ENCODE measurements around the gene PLAAT4. TPM values are rescaled to one million over a fixed set of nuclear protein-coding genes. Genes with fewer than 3 reads are reported as not detected.

PLAAT4 gene
- total and polyA plus RNA-seq, 2 of the 13 experiments (the other 11 are each of a cell fraction or from before 2014, with no cell fraction given), result 0.71 to 1.00 TPM

DNA sequence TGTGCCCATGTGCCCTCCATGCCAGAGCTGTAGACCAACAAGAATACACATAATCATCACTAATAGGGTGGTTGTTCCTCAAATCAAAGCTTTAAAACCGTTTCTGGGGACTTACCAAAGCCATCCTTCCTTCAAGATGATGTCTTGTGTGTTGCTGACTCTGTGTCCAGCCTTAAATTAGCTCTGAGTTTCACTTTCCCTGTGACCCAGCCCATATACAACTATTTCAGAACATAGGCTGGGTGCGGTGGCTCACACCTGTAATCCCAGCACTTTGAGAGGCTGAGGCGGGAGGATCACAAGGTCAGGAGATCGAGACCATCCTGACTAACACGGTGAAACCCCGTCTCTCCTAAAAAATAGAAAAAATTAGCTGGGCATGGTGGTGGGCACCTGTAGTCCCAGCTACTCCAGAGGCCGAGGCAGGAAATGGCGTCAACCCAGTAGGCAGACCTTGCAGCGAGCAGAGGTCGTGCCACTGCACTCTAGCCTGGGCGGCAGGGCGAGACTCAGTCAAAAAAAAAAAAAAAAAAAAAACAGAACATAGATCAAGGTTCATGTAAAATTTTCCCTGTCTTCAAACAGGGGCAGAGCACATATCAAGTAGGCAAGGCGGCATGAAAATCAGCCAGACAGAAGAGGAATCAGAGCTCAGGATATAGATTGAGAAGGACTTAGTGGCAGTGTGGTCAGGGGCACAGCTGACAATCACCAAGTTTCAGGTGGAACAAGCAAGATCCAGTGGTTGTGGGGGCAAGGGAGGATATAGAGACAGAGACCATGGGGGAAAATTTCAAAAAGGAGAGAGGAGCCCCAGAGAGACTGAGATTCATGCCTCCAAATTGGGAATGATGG is 26.8 kb downstream of the PLAAT4 start, which contains the start of gene PLAAT2:
Gene PLAAT2, minus strand, starts transcription at position 179 of the 855 bp plus-strand sequence. Its CDS starts 55 bp downstream, at position 124.
- peak within 1 kb of the TSS; percentile 44; the same call in 1 of the 2 replicates for H3K4me2 ChIP-seq (ENCODE audit: low read depth, low read length)
- no peaks in the 10 kb centered on the region for H3K36me3 ChIP-seq (replicated peaks in 1 of 2; ENCODE audit: control insufficient read depth in 1 of 2, insufficient read depth in 2 of 2, low read length in 2 of 2)
- WGBS (ENCODE audit: low lambda C conversion rate), result 36% methylated on average over 13 of the region's 13 CpGs
- ChIA-PET CTCF (ENCODE audit: low intra/inter-chr PET ratio, low total read pairs) (no interaction called here), POLR2A (interaction anchor here (0.7 to 2.4 kb wide), 2 partner anchors 11 to 27 kb away, joined by 3 to 6 read pairs; partner anchors contain the start of gene PLAAT4)
- intact Hi-C loops (cut with micrococcal nuclease; ENCODE audit: unreplicated experiment) (no loop called here), in situ Hi-C loops (cut with HindIII; ENCODE audit: extremely low pct_ligation_motif_present, low pct_unique_long_range_greater_than_20kb) (no loop called here)
- H3K9ac ChIP-seq (ENCODE audit: insufficient read depth, low read depth, low read length), result no peak within 1 kb of the TSS
- DNase-seq (ENCODE audit: low spot score) (no peak), FAIRE-seq (no peak), ATAC-seq (peak; percentile 51)
- H4K20me1 ChIP-seq (ENCODE audit: insufficient read depth, low read length), result no peaks in the 10 kb centered on the region
- H3K9me3 ChIP-seq (ENCODE audit: low read length), result no peaks in the 10 kb centered on the region
- peaks cover 31% of the 10 kb centered on the region for H3K4me1 ChIP-seq (ENCODE audit: insufficient read depth, low read length)
- no peak within 1 kb of the TSS for H3K27ac ChIP-seq (ENCODE audit: extremely low read length, insufficient read depth, low read length)
- no peaks in the 10 kb centered on the region; a peak in 1 of 5 replicates for H3K27me3 ChIP-seq (ENCODE audit: control insufficient read depth in 1 of 2, insufficient read depth in 2 of 2, low read length in 2 of 2)
- TF ChIP-seq, protein P1, sequence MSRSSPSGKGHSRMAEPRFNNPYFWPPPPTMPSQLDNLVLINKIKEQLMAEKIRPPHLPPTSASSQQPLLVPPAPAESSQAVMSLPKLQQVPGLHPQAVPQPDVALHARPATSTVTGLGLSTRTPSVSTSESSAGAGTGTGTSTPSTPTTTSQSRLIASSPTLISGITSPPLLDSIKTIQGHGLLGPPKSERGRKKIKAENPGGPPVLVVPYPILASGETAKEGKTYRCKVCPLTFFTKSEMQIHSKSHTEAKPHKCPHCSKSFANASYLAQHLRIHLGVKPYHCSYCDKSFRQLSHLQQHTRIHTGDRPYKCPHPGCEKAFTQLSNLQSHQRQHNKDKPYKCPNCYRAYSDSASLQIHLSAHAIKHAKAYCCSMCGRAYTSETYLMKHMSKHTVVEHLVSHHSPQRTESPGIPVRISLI (CRISPR knock-in tag; IDR thresholded peaks at IDR 0.05; ENCODE audit: borderline replicate concordance), result peak; percentile 81; the same call in 1 of the 2 replicates
- no peak for TF ChIP-seq ZNF235 (CRISPR knock-in tag; IDR thresholded peaks at IDR 0.05; ENCODE audit: borderline replicate concordance)
- no peaks in the 10 kb centered on the region for H3K79me2 ChIP-seq (ENCODE audit: insufficient read depth, low read length)
- BruUV-seq (replicated peaks), result no TSS peak
- H3K4me3 ChIP-seq (replicated peaks in 1 of 3; ENCODE audit: insufficient read depth in 1 of 3, low read depth in 2 of 3, low read length in 3 of 3), result no peak within 1 kb of the TSS; a peak in 1 of 6 replicates
- no peak within 1 kb of the TSS for H2AFZ ChIP-seq (ENCODE audit: low read length)

DNA sequence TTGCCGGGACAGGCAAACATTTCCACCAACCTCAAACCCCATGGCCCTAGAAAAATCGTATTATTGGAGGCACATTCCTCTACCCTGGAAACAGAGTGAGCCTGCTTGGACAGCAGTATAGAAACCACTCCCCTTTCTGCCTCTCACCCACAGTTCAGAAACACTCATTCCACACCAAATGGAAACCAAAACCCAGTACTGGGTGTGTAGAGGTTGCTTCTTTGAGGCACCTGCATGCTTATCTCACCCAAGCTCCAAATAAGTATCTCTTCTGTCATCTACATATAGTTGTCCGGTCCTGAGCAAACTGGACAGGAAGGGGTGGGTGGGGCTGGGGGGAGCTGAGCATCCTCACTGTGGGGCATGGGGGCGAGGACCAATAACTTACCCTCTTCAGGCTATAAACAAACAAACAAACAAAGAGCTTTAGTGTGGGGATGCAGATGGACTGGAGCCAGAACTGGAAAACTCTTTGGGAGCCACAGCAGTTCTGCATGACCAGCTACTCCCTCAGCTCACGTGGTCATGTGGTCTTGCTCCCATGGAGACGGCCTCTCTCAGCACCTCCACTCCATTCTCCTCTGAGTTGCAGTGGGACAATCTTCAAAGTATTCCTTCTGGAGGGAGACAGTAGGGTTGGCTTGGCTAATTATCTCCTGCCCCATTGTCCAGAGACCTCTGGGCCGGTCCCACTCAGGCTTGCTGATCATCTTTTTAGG is 27.6 kb downstream of the PLAAT4 start:
- no peaks in the 10 kb centered on the region for H3K27me3 ChIP-seq (ENCODE audit: control insufficient read depth in 1 of 2, insufficient read depth in 2 of 2, low read length in 2 of 2)
- H3K27ac ChIP-seq (ENCODE audit: extremely low read length, insufficient read depth, low read length), result no peak overlapping the region
- in situ Hi-C loops (cut with HindIII; ENCODE audit: extremely low pct_ligation_motif_present, low pct_unique_long_range_greater_than_20kb) (no loop called here), intact Hi-C loops (cut with micrococcal nuclease; ENCODE audit: unreplicated experiment) (no loop called here)
- no peak for DNase-seq (ENCODE audit: low spot score)
- no peak overlapping the region for H2AFZ ChIP-seq (ENCODE audit: low read length)
- no peaks in the 10 kb centered on the region for H3K9me3 ChIP-seq (ENCODE audit: low read length)
- no peaks in the 10 kb centered on the region for H3K79me2 ChIP-seq (ENCODE audit: insufficient read depth, low read length)
- FAIRE-seq, result no peak
- no peaks in the 10 kb centered on the region for H3K36me3 ChIP-seq (replicated peaks in 1 of 2; ENCODE audit: control insufficient read depth in 1 of 2, insufficient read depth in 2 of 2, low read length in 2 of 2)
- peak overlapping the region; percentile 44; the same call in 1 of the 2 replicates for H3K4me2 ChIP-seq (ENCODE audit: low read depth, low read length)
- ATAC-seq, result peak; percentile 36; the same call in 2 of the 3 replicates
- H4K20me1 ChIP-seq (ENCODE audit: insufficient read depth, low read length), result no peaks in the 10 kb centered on the region
- peaks cover 24% of the 10 kb centered on the region for H3K4me1 ChIP-seq (ENCODE audit: insufficient read depth, low read length)
- ChIA-PET CTCF (ENCODE audit: low intra/inter-chr PET ratio, low total read pairs) (no interaction called here), POLR2A (interaction anchor here (0.7 to 2.4 kb wide), 2 partner anchors 10 to 28 kb away, joined by 3 to 6 read pairs; partner anchors contain the start of gene PLAAT4)
- BruUV-seq (replicated peaks), result no TSS peak
- WGBS (ENCODE audit: low lambda C conversion rate), result 55% methylated on average over 7 of the region's 7 CpGs
- H3K9ac ChIP-seq (ENCODE audit: insufficient read depth, low read depth, low read length), result no peak overlapping the region
- H3K4me3 ChIP-seq (replicated peaks in 1 of 3; ENCODE audit: insufficient read depth in 1 of 3, low read depth in 2 of 3, low read length in 3 of 3), result no peak overlapping the region; a peak in 1 of 6 replicates
- TF ChIP-seq, protein P2, sequence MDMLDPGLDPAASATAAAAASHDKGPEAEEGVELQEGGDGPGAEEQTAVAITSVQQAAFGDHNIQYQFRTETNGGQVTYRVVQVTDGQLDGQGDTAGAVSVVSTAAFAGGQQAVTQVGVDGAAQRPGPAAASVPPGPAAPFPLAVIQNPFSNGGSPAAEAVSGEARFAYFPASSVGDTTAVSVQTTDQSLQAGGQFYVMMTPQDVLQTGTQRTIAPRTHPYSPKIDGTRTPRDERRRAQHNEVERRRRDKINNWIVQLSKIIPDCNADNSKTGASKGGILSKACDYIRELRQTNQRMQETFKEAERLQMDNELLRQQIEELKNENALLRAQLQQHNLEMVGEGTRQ (IDR thresholded peaks at IDR 0.05; ENCODE audit: low read depth, low read length), result peak; percentile 54
- TF ChIP-seq, protein P2 (CRISPR knock-in tag; IDR thresholded peaks at IDR 0.05; ENCODE audit: borderline replicate concordance), result no peak
- TF ChIP-seq MBD4 (IDR thresholded peaks at IDR 0.05; ENCODE audit: borderline replicate concordance, low read length), result no peak
